BLaER1 treated with 17β-estradiol and CSF1 and Interleukin-3, amounts not matched to agents 10 nM and 100 nM (cell line): ENCODE data around the gene CACNA2D3.

ENCODE experiments used
- H3K27ac ChIP-seq, 11 experiments: shearing (Covaris generic); formaldehyde crosslinking; 2 replicates each; pipeline ENCODE4 v1.8.1; 2022
- H3K27me3 ChIP-seq, 11 experiments: shearing (Covaris generic); formaldehyde crosslinking; 2 replicates each; pipeline ENCODE4 v1.8.1; 2022
- H3K36me3 ChIP-seq, 11 experiments: shearing (Covaris generic); formaldehyde crosslinking; 2 replicates each; pipeline ENCODE4 v1.8.1; 2022
- H3K4me1 ChIP-seq, 10 experiments: shearing (Covaris generic); formaldehyde crosslinking; 2 replicates each; pipeline ENCODE4 v1.8.1; 2022
- H3K4me2 ChIP-seq, 11 experiments: shearing (Covaris generic); formaldehyde crosslinking; 2 replicates each; pipeline ENCODE4 v1.8.1; 2022
- H3K4me3 ChIP-seq, 10 experiments: shearing (Covaris generic); formaldehyde crosslinking; 2 replicates each; pipeline ENCODE4 v1.8.1; 2022
- H3K9ac ChIP-seq, 11 experiments: shearing (Covaris generic); formaldehyde crosslinking; 2 replicates each; pipeline ENCODE4 v1.8.1; 2022
- H3K9me3 ChIP-seq, 11 experiments: shearing (Covaris generic); formaldehyde crosslinking; replicated peaks in 1 of 11; 2 replicates each; pipeline ENCODE4 v1.8.1; 2022
- H4K20me1 ChIP-seq, 11 experiments: shearing (Covaris generic); formaldehyde crosslinking; 2 replicates each; pipeline ENCODE4 v1.8.1; 2022
- Cebpa-rat ChIP-seq, 11 experiments: shearing (Covaris generic); IDR thresholded peaks; 2 replicates each; pipeline ENCODE4 v1.8.1; 2022

CACNA2D3 gene

DNA sequence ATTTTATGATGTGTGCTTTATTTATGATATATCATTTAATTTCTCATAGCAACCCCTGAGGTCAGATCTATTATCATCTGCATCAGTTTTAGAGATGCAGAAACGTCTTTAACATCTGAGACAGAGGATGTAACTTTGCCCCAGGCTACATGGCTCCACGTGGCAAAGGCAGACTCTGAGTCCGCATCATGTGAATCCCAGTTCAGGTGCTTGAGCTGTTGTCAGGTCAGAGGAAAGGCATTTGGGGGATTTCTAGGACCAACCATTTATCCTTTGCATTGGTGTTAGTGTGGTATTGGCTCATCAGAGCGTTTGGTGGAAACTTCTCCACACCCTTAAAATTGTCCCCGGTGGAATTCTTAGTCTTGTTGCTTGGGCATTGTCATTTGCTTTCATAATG is 10.8 kb downstream of the CACNA2D3 start:
- Histone ChIP-seq H3K36me3 (no peaks in the 10 kb centered on the region), H3K9me3 (no peaks in the 10 kb centered on the region), H3K9ac (no peak overlapping the region), H3K27ac (no peak overlapping the region), H3K4me2 (no peak overlapping the region), H3K4me1 (peaks cover 0 to 21% (median 17%) of the 10 kb centered on the region in 10 experiments; a peak in 15 of 20 replicates), H4K20me1 (peaks cover 0 to 8% (median 0%) of the 10 kb centered on the region in 11 experiments; a peak in 2 of 22 replicates), H3K4me3 (no peak overlapping the region), H3K27me3 (no peaks in the 10 kb centered on the region)
- TF ChIP-seq Cebpa-rat (IDR thresholded peaks at IDR 0.05) = no peak

DNA sequence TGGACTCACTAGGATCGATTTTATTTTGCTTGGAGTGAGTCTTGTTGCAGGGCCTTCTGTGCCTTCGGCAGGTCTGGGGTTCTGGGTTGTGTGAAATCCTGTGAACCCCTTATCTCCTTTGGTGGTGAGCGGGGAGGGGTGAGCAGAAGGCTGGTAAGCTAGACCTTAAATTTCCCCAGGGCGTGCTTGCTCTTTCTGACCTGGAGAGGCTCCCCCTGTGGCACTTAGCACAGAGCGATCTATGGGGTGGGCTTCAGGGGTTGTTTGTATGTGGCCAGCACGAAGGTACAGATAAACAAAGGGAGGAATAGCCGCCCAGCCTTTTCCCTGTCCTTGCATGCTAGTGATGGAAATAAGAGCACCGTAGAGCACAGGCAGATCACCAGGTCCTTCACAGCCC is 11.8 kb downstream of the CACNA2D3 start:
- H3K9ac ChIP-seq = no peak overlapping the region
- H3K27ac ChIP-seq = no peak overlapping the region
- H4K20me1 ChIP-seq = peaks cover 0 to 8% (median 0%) of the 10 kb centered on the region in 11 experiments; a peak in 2 of 22 replicates
- no peaks in the 10 kb centered on the region for H3K9me3 ChIP-seq
- H3K36me3 ChIP-seq = no peaks in the 10 kb centered on the region
- H3K4me2 ChIP-seq = no peak overlapping the region
- H3K4me3 ChIP-seq = no peak overlapping the region
- TF ChIP-seq Cebpa-rat (IDR thresholded peaks at IDR 0.05) = no peak
- H3K27me3 ChIP-seq = no peaks in the 10 kb centered on the region
- H3K4me1 ChIP-seq = peaks cover 0 to 22% (median 17%) of the 10 kb centered on the region in 10 experiments; a peak in 15 of 20 replicates

DNA sequence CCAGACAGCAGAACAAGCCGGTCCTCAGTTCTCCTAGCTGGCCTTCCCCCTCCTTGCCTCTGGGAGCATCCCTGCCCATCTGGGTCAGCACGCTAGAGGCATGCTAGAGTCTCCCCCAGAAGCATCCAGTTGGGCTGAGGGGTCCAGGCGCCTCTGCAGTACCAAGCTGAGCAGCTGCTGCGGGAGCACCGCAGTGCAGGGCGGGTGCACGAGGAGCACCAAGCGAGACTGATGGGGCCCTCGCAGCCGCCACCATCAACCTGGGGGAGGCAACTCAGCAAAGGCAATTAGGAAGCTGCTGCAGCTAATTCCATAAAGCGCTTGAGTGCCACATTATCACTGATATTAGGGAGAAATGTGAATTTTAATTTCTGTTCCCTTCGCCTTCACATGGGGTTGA is 12.4 kb downstream of the CACNA2D3 start:
- Histone ChIP-seq H3K9ac (no peak overlapping the region), H4K20me1 (peaks cover 0 to 8% (median 0%) of the 10 kb centered on the region in 11 experiments; a peak in 2 of 22 replicates)

DNA sequence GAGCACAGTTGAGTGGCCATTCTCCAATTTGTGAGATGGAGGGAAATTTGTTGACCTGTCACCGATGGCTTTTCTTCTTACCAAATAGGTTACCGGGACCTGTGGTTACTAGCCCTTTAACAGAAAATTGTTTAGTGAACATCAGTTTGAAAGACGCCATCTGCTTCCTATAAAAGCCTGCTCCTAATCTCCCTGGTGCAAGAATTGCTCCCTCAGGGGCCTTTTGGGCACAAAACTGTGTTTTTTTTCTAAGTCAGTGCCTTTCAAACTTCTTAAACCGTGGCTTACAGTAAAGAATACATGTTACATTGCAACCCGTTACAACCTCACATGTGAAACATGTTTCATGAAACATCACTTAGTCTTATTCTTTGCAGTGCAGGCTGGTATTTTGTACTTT is 15.0 kb downstream of the CACNA2D3 start:
- Histone ChIP-seq H3K4me1 (peaks cover 0 to 22% (median 17%) of the 10 kb centered on the region in 10 experiments; a peak in 15 of 20 replicates), H3K36me3 (no peaks in the 10 kb centered on the region), H3K9ac (no peak overlapping the region), H3K27ac (no peak overlapping the region), H4K20me1 (peaks cover 0 to 8% (median 0%) of the 10 kb centered on the region in 11 experiments; a peak in 2 of 22 replicates), H3K4me3 (no peak overlapping the region), H3K27me3 (no peaks in the 10 kb centered on the region), H3K4me2 (peak overlapping the region in 8 of 11 experiments; percentile 26 to 72 (median 54); a peak in 14 of 22 replicates), H3K9me3 (no peaks in the 10 kb centered on the region)
- no peak for TF ChIP-seq Cebpa-rat (IDR thresholded peaks at IDR 0.05)

More for the DNA sequence above, 12.4 kb downstream of the CACNA2D3 start:
- Histone ChIP-seq H3K27me3 (no peaks in the 10 kb centered on the region), H3K9me3 (no peaks in the 10 kb centered on the region), H3K27ac (no peak overlapping the region), H3K4me2 (no peak overlapping the region), H3K36me3 (no peaks in the 10 kb centered on the region), H3K4me3 (no peak overlapping the region), H3K4me1 (peaks cover 0 to 22% (median 17%) of the 10 kb centered on the region in 10 experiments; a peak in 15 of 20 replicates)
- TF ChIP-seq Cebpa-rat (IDR thresholded peaks at IDR 0.05) = no peak

DNA sequence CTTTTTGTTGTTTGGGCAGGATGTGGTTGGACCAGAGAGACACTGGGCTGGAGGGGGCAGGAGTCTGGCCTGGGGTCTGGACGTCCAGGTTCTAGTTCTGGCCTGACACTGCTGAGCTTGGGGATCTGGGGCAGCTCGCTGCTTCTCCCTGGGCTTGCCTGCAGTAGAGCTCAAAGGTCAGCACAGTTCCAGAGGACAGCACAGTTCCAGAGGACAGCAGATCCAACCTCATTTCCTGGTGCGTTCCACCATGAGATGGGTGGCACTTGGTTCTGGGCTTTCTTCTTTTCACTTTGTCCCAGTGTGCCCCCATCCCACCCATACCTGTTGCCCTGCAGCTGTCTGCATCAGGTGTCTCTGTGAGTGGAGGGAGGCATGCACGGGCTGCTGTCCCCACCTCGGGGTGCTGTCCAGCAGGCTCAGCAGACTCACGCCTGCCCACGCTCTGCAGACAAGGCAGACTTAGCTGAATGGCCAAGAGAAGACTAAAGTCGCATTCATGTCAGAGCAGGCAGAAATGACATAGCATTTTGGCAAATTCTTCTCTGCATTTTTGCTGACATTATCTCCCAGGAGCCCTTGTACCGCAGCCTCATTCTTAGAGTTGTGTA is 16.7 kb downstream of the CACNA2D3 start:
- Histone ChIP-seq H3K4me3 (no peak overlapping the region), H3K4me2 (no peak overlapping the region), H3K4me1 (peaks cover 0 to 22% (median 17%) of the 10 kb centered on the region in 10 experiments; a peak in 15 of 20 replicates), H3K9me3 (no peaks in the 10 kb centered on the region), H3K36me3 (no peaks in the 10 kb centered on the region), H3K9ac (no peak overlapping the region), H4K20me1 (peaks cover 0 to 8% (median 0%) of the 10 kb centered on the region in 11 experiments; a peak in 2 of 22 replicates), H3K27me3 (no peaks in the 10 kb centered on the region), H3K27ac (no peak overlapping the region)
- TF ChIP-seq Cebpa-rat (IDR thresholded peaks at IDR 0.05) = no peak

DNA sequence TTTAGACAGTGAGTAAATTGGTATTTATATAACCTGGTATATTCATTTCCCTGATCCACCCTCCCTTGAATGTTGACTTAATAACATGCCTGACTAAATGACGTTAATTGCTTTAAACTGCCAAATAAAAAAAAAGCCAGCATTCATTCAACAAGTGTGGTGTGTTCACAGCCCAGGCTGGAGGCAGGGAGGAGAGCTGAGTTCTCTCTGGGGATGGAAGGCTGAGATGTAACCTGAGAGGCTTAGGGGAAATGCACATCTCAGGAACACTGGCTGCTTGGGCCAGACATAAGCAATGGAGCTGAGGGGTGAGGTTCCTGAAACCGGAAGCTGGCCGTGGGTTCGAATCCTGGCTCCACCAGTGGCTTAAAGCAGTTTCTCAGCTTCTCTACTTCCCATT is 17.3 kb downstream of the CACNA2D3 start:
- Histone ChIP-seq H3K9ac (no peak overlapping the region), H3K4me2 (no peak overlapping the region), H3K9me3 (no peaks in the 10 kb centered on the region), H3K27ac (no peak overlapping the region), H4K20me1 (peaks cover 0 to 3% (median 0%) of the 10 kb centered on the region in 11 experiments; a peak in 1 of 22 replicates), H3K4me1 (peaks cover 0 to 22% (median 17%) of the 10 kb centered on the region in 10 experiments; a peak in 15 of 20 replicates), H3K27me3 (no peaks in the 10 kb centered on the region), H3K4me3 (no peak overlapping the region), H3K36me3 (no peaks in the 10 kb centered on the region)
- TF ChIP-seq Cebpa-rat (IDR thresholded peaks at IDR 0.05) = no peak

DNA sequence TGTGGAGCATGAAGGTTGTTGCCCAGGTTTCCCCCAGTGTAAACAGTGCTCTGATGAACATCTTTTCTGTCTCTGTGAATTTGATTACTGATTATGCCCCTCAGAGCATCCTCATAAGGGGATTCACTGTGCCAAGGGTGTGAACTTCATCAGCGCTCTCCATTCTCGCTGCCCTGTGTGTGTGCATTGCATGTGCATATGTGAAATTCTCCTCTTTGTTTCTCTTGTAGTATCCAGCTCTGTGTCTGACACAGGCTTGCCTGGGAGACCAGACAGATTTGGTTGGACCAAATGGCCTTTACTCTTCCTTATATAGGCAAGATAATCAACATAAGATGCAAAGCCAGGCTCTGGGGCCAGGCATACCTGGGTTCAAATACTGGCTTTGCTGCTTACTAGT is 21.9 kb downstream of the CACNA2D3 start:
- H3K4me3 ChIP-seq = no peak overlapping the region
- H3K27ac ChIP-seq = no peak overlapping the region
- H3K9me3 ChIP-seq = no peaks in the 10 kb centered on the region
- no peaks in the 10 kb centered on the region; a peak in 1 of 22 replicates for H4K20me1 ChIP-seq
- TF ChIP-seq Cebpa-rat (IDR thresholded peaks at IDR 0.05) = no peak
- H3K27me3 ChIP-seq = no peaks in the 10 kb centered on the region
- H3K9ac ChIP-seq = no peak overlapping the region
- peaks cover 0 to 5% (median 0%) of the 10 kb centered on the region in 10 experiments; a peak in 1 of 20 replicates for H3K4me1 ChIP-seq
- H3K4me2 ChIP-seq = no peak overlapping the region
- H3K36me3 ChIP-seq = no peaks in the 10 kb centered on the region

DNA sequence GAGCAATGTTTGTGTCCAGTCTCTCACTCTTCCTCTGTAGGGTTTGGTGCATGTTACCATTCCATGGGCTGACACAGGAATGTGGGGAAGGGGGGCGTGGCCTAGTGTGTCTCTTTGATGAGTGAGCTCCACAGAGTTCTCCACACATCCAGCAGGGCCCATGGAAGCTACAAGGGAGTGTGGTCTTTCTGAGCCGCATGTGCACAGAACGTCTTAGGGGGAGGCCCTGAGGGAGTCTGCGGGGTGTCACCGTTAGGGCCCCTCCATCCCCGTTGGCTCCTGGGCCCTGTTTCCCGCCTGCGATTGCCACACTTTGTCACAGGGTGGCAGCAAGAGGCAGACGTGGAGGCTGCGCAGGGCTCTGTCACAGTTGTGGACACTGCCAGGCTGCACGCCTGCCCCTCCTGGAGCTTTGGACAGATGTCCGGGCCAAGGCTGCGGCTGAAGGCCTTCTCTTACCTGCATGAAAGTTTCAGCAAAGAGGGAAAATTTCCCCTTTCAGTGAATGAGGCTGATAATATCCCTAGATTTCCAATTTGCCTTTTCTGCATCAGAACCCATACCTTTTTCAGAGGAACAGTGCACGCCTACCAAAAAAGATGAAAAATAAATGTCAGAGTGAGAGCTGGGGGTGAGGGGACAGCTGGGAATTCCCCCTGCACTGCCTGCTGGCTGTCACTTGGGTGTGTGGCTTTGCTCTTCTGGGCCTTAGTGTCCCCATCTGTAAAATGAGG is 24.3 kb downstream of the CACNA2D3 start:
- Histone ChIP-seq H4K20me1 (no peaks in the 10 kb centered on the region; a peak in 1 of 22 replicates), H3K9me3 (no peaks in the 10 kb centered on the region), H3K9ac (no peak overlapping the region), H3K27me3 (no peaks in the 10 kb centered on the region), H3K27ac (no peak overlapping the region), H3K4me2 (no peak overlapping the region; a peak in 1 of 22 replicates), H3K36me3 (no peaks in the 10 kb centered on the region), H3K4me1 (peaks cover 0 to 5% (median 0%) of the 10 kb centered on the region in 10 experiments; a peak in 1 of 20 replicates), H3K4me3 (no peak overlapping the region)
- TF ChIP-seq Cebpa-rat (IDR thresholded peaks at IDR 0.05) = no peak

DNA sequence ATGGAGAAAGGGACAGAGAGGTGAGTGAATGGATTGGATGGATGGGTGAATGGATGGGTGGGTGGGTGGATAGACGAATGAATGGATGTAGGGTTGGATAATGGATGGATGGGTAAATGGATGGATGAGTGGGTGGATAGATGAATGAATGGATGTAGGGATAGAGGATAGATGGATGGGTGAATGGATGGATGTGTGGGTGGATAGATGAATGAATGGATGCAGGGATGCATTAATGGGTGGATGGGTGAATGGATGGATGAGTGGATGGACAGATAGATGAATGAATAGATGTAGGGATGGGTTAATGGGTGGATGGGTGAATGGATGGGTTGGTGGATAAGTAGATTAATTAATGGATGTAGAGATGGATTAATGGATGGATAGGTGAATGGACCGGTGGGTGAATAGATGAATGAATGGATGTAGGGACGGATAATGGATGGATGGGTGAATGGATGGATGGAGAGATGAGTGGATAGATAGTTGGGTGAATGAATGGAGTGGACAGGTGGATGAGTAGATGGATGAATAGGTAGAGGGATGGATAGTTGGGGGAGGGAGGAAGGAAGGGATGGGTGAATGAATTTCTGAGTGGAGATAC is 28.6 kb downstream of the CACNA2D3 start:
- no peaks in the 10 kb centered on the region for H3K36me3 ChIP-seq
- no peak overlapping the region for H3K4me3 ChIP-seq
- H3K9ac ChIP-seq = no peak overlapping the region
- H3K9me3 ChIP-seq = no peaks in the 10 kb centered on the region
- no peak for TF ChIP-seq Cebpa-rat (IDR thresholded peaks at IDR 0.05)
- no peaks in the 10 kb centered on the region for H3K27me3 ChIP-seq
- no peaks in the 10 kb centered on the region; a peak in 1 of 22 replicates for H4K20me1 ChIP-seq
- no peak overlapping the region for H3K4me2 ChIP-seq
- no peak overlapping the region for H3K27ac ChIP-seq
- peaks cover 0 to 5% (median 0%) of the 10 kb centered on the region in 10 experiments; a peak in 1 of 20 replicates for H3K4me1 ChIP-seq
